NCI-H510A (cell line): ENCODE results near the gene RGMB.

Experiments used
- DNase-seq: peaks from one replicate; lab custom pipeline; 2025; lab: John Stamatoyannopoulos, UW

Gene RGMB

GRCh38 chr5:98827588-98828284 is 54.3 kb downstream of the RGMB start:
- DNase-seq, result no peak

- no peak for DNase-seq
Observed at GRCh38 chr5:98836175-98836574, 62.7 kb downstream of the RGMB start.

- DNase-seq, result no peak
Observed at GRCh38 chr5:98839469-98840383, 66.3 kb downstream of the RGMB start.

GRCh38 chr5:98840946-98841345 is 67.5 kb downstream of the RGMB start:
- no peak for DNase-seq

GRCh38 chr5:98843481-98843880 is 70.0 kb downstream of the RGMB start:
- no peak for DNase-seq

- DNase-seq, result no peak
Observed at GRCh38 chr5:98844865-98845264, 71.4 kb downstream of the RGMB start.

- no peak for DNase-seq
Observed at GRCh38 chr5:98845878-98846277, 72.4 kb downstream of the RGMB start.
